HepG2 (cell line): Measurements from ENCODE around the gene NARS2. TPM values are rescaled to one million over a fixed set of nuclear protein-coding genes. Genes with fewer than 3 reads are reported as not detected.

ENCODE experiments used
- ASH2L ChIP-seq: fragments of 300-600, 200-600 bp; sonication (generic); IDR thresholded peaks from 2 replicates; pipeline ENCODE4 v1.7.0; 2017; ENCODE audit warnings: low read depth, mild to moderate bottlenecking, moderate library complexity, mixed read lengths, low read length; ENCODE audit not compliant: insufficient read length
- ELF3 ChIP-seq: IDR thresholded peaks from 2 replicates; pipeline ENCODE4 v1.6.1; 2016; ENCODE audit warnings: missing genetic modification reagents, missing compliant biosample characterization
- FOXA1 ChIP-seq, 2 experiments: fragments of 450-650 bp in 1 of 2; sonication (generic) in 1 of 2; formaldehyde crosslinking in 1 of 2; IDR thresholded peaks; 2 replicates each; pipeline versions ENCODE4 v1.4.0 to v1.6.1; 2016 to 2020; ENCODE audit warnings: missing genetic modification reagents in 1 of 2
- LCORL ChIP-seq, 2 experiments: fragments of 450-650 bp in 1 of 2; sonication (generic) in 1 of 2; formaldehyde crosslinking in 1 of 2; IDR thresholded peaks; 2 replicates each; pipeline versions ENCODE4 v1.5.0 to v1.6.1; 2017 to 2020; ENCODE audit warnings: antibody characterized with exemption in 1 of 2, missing genetic modification reagents in 1 of 2
- MAFG ChIP-seq: sonication (generic); formaldehyde crosslinking; IDR thresholded peaks from 2 replicates; pipeline ENCODE4 v1.5.1; 2020; ENCODE audit warnings: mild to moderate bottlenecking, missing genetic modification reagents
- MED1 ChIP-seq: sonication (generic); formaldehyde crosslinking; IDR thresholded peaks from 2 replicates; pipeline ENCODE4 v1.4.0; 2020; ENCODE audit warnings: missing genetic modification reagents
- MYNN ChIP-seq: sonication (generic); formaldehyde crosslinking; IDR thresholded peaks from 2 replicates; pipeline ENCODE4 v1.4.0; 2020; ENCODE audit warnings: mild to moderate bottlenecking, low read depth, missing genetic modification reagents
- SP4 ChIP-seq: sonication (generic); formaldehyde crosslinking; IDR thresholded peaks from 2 replicates; pipeline ENCODE4 v1.8.1; 2023; ENCODE audit warnings: mild to moderate bottlenecking, missing genetic modification reagents
- SUZ12 ChIP-seq: fragments of 150-350 bp; IDR thresholded peaks from 2 replicates; pipeline ENCODE4 v1.6.1; 2014; ENCODE audit warnings: low read depth, low read length
- ZC3H13 ChIP-seq: sonication (generic); formaldehyde crosslinking; IDR thresholded peaks from 2 replicates; pipeline ENCODE4 v1.8.1; 2023; ENCODE audit warnings: mild to moderate bottlenecking, missing genetic modification reagents, moderate library complexity
- ZNF550 ChIP-seq: sonication (generic); formaldehyde crosslinking; IDR thresholded peaks from 2 replicates; pipeline ENCODE4 v1.4.0; 2020; ENCODE audit warnings: mild to moderate bottlenecking, missing genetic modification reagents, borderline replicate concordance
- ZNF770 ChIP-seq: sonication (generic); formaldehyde crosslinking; IDR thresholded peaks from 2 replicates; pipeline ENCODE4 v1.5.0; 2020; ENCODE audit warnings: mild to moderate bottlenecking, missing genetic modification reagents
- polyA plus RNA-seq, 8 experiments: library from polyadenylated mRNA; depleted of rRNA in 3 of 8; stranded (reverse) in 7 of 8; unstranded in 1 of 8; fragments of >200 nt; fragmentation: Illumina TruSeq in 4 of 8; extraction: Trizol in 4 of 8; gene quantifications; 2 replicates each; pipeline versions ENCODE4 v1.2.1 to v1.2.3, GENCODE V29; 2011 to 2016; ENCODE audit warnings: low read depth in 4 of 8, missing spikeins in 1 of 8, mixed read lengths in 1 of 8; ENCODE audit not compliant: insufficient read depth in 1 of 8
- total RNA-seq, 5 experiments: library from RNA; depleted of rRNA; stranded (reverse); fragments of >200 nt; fragmentation: Illumina TruSeq; extraction: Trizol; gene quantifications; 2 replicates each; pipeline ENCODE4 v1.2.3, GENCODE V29; 2016; ENCODE audit warnings: low read depth in 1 of 5
- TF ChIP-seq, protein P1 (sequence below): sonication (generic); formaldehyde crosslinking; IDR thresholded peaks from 2 replicates; pipeline ENCODE4 v1.5.0; 2020; ENCODE audit warnings: mild to moderate bottlenecking, missing genetic modification reagents, moderate library complexity
- TF ChIP-seq, protein P2 (sequence below): sonication (generic); formaldehyde crosslinking; IDR thresholded peaks from 2 replicates; pipeline ENCODE4 v1.4.0; 2020; ENCODE audit warnings: low read depth, missing genetic modification reagents
- TF ChIP-seq, protein P3 (sequence below): IDR thresholded peaks from 2 replicates; pipeline ENCODE4 v1.6.1; 2012; ENCODE audit warnings: inconsistent platforms
- TF ChIP-seq, protein P4 (sequence below): sonication (generic); formaldehyde crosslinking; IDR thresholded peaks from 2 replicates; pipeline ENCODE4 v1.4.0; 2020; ENCODE audit warnings: low read depth, mild to moderate bottlenecking, missing genetic modification reagents
- TF ChIP-seq, protein P5 (sequence below): sonication (generic); formaldehyde crosslinking; IDR thresholded peaks from 2 replicates; pipeline ENCODE4 v1.8.1; 2023; ENCODE audit warnings: mild to moderate bottlenecking, inconsistent platforms, moderate library complexity, missing genetic modification reagents, borderline replicate concordance

Gene NARS2
- total and polyA plus RNA-seq, 2 of the 13 experiments (the other 11 are each of a cell fraction or from before 2014, with no cell fraction given), result 45.9 to 65.0 TPM

GRCh38 chr11:78416285-78417174, 158.1 kb downstream of the NARS2 start (continued):
- TF ChIP-seq SP4 (CRISPR knock-in tag) (no peak; the same call in 1 of the 2 replicates), ZNF550 (CRISPR knock-in tag) (no peak), ELF3 (CRISPR knock-in tag) (peak; percentile 31; the same call in 1 of the 2 replicates), ZNF770 (CRISPR knock-in tag) (peak; percentile 16; the same call in 1 of the 2 replicates), FOXA1 (IDR thresholded peaks at IDR 0.05) (no peak), FOXA1 (CRISPR knock-in tag; IDR thresholded peaks at IDR 0.05) (no peak), MED1 (CRISPR knock-in tag) (peak; percentile 37), LCORL (IDR thresholded peaks at IDR 0.05) (no peak), LCORL (CRISPR knock-in tag; IDR thresholded peaks at IDR 0.05) (peak; percentile 79; the same call in 1 of the 2 replicates), SUZ12 (no peak), ZC3H13 (no peak), ASH2L (peak; percentile 76), MYNN (CRISPR knock-in tag) (0 out of 2 replicates have a peak, but pooled peaks have one; percentile 20), MAFG (CRISPR knock-in tag) (no peak)
- TF ChIP-seq, protein P1, sequence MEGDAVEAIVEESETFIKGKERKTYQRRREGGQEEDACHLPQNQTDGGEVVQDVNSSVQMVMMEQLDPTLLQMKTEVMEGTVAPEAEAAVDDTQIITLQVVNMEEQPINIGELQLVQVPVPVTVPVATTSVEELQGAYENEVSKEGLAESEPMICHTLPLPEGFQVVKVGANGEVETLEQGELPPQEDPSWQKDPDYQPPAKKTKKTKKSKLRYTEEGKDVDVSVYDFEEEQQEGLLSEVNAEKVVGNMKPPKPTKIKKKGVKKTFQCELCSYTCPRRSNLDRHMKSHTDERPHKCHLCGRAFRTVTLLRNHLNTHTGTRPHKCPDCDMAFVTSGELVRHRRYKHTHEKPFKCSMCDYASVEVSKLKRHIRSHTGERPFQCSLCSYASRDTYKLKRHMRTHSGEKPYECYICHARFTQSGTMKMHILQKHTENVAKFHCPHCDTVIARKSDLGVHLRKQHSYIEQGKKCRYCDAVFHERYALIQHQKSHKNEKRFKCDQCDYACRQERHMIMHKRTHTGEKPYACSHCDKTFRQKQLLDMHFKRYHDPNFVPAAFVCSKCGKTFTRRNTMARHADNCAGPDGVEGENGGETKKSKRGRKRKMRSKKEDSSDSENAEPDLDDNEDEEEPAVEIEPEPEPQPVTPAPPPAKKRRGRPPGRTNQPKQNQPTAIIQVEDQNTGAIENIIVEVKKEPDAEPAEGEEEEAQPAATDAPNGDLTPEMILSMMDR, result peak; percentile 72
- TF ChIP-seq, protein P2, sequence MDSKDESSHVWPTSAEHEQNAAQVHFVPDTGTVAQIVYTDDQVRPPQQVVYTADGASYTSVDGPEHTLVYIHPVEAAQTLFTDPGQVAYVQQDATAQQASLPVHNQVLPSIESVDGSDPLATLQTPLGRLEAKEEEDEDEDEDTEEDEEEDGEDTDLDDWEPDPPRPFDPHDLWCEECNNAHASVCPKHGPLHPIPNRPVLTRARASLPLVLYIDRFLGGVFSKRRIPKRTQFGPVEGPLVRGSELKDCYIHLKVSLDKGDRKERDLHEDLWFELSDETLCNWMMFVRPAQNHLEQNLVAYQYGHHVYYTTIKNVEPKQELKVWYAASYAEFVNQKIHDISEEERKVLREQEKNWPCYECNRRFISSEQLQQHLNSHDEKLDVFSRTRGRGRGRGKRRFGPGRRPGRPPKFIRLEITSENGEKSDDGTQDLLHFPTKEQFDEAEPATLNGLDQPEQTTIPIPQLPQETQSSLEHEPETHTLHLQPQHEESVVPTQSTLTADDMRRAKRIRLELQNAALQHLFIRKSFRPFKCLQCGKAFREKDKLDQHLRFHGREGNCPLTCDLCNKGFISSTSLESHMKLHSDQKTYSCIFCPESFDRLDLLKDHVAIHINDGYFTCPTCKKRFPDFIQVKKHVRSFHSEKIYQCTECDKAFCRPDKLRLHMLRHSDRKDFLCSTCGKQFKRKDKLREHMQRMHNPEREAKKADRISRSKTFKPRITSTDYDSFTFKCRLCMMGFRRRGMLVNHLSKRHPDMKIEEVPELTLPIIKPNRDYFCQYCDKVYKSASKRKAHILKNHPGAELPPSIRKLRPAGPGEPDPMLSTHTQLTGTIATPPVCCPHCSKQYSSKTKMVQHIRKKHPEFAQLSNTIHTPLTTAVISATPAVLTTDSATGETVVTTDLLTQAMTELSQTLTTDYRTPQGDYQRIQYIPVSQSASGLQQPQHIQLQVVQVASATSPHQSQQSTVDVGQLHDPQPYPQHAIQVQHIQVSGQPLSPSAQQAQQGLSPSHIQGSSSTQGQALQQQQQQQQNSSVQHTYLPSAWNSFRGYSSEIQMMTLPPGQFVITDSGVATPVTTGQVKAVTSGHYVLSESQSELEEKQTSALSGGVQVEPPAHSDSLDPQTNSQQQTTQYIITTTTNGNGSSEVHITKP (CRISPR knock-in tag), result 0 out of 2 replicates have a peak, but pooled peaks have one; percentile 16
- TF ChIP-seq, protein P3, sequence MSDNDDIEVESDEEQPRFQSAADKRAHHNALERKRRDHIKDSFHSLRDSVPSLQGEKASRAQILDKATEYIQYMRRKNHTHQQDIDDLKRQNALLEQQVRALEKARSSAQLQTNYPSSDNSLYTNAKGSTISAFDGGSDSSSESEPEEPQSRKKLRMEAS, result peak; percentile 62
- TF ChIP-seq, protein P4, sequence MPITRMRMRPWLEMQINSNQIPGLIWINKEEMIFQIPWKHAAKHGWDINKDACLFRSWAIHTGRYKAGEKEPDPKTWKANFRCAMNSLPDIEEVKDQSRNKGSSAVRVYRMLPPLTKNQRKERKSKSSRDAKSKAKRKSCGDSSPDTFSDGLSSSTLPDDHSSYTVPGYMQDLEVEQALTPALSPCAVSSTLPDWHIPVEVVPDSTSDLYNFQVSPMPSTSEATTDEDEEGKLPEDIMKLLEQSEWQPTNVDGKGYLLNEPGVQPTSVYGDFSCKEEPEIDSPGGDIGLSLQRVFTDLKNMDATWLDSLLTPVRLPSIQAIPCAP, result 0 out of 2 replicates have a peak, but pooled peaks have one; percentile 34
- TF ChIP-seq, protein P5, sequence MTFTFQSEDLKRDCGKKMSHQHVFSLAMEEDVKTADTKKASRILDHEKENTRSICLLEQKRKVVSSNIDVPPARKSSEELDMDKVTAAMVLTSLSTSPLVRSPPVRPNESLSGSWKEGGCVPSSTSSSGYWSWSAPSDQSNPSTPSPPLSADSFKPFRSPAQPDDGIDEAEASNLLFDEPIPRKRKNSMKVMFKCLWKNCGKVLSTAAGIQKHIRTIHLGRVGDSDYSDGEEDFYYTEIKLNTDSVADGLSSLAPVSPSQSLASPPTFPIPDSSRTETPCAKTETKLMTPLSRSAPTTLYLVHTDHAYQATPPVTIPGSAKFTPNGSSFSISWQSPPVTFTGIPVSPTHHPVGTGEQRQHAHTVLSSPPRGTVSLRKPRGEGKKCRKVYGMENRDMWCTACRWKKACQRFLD (CRISPR knock-in tag), result 0 out of 2 replicates have a peak, but pooled peaks have one; percentile 32
